ENCODE results near the gene SGK1. TPM values are rescaled to one million over a fixed set of nuclear protein-coding genes. Genes with fewer than 3 reads are reported as not detected.

SGK1 gene
- total RNA-seq, 3 donors from 2014 or later, result 104 to 459 (median 193) TPM

GRCh38 chr6:134293659-134294161 lies 24.2 kb downstream of the SGK1 start:
- intact Hi-C loops (cut with DNase I; ENCODE audit: low total_unique reads), result no loop called here
- Histone ChIP-seq H3K36me3 (no peaks in the 10 kb centered on the region), H3K27me3 (no peaks in the 10 kb centered on the region), H3K9me3 (no peaks in the 10 kb centered on the region), H3K4me3 (no peak overlapping the region), H3K27ac (no peak overlapping the region), H3K4me1 (no peaks in the 10 kb centered on the region)
- no peak for TF ChIP-seq POLR2AphosphoS5 (IDR thresholded peaks at IDR 0.05)
- TF ChIP-seq POLR2A (IDR thresholded peaks at IDR 0.05), result no peak
- no peak for TF ChIP-seq CTCF (IDR thresholded peaks at IDR 0.05)
- no peak for DNase-seq (ENCODE audit: low spot score in 2 of 2)

GRCh38 chr6:134291156-134291555 lies 26.8 kb downstream of the SGK1 start:
- no peak overlapping the region for H3K27ac ChIP-seq
- no peaks in the 10 kb centered on the region for H3K27me3 ChIP-seq
- TF ChIP-seq POLR2AphosphoS5 (IDR thresholded peaks at IDR 0.05) (no peak), POLR2A (IDR thresholded peaks at IDR 0.05) (no peak), CTCF (IDR thresholded peaks at IDR 0.05) (no peak)
- no peak for DNase-seq (ENCODE audit: low spot score in 2 of 2)
- no peaks in the 10 kb centered on the region for H3K4me1 ChIP-seq
- intact Hi-C loops (cut with DNase I; ENCODE audit: low total_unique reads), result no loop called here
- H3K4me3 ChIP-seq, result no peak overlapping the region
- H3K36me3 ChIP-seq, result no peaks in the 10 kb centered on the region
- H3K9me3 ChIP-seq, result no peaks in the 10 kb centered on the region

GRCh38 chr6:134289204-134289575 lies 28.7 kb downstream of the SGK1 start:
- TF ChIP-seq CTCF (IDR thresholded peaks at IDR 0.05), result no peak
- no peak for TF ChIP-seq POLR2A (IDR thresholded peaks at IDR 0.05)
- TF ChIP-seq POLR2AphosphoS5 (IDR thresholded peaks at IDR 0.05), result no peak
- DNase-seq (ENCODE audit: low spot score in 2 of 2), result no peak
- Histone ChIP-seq H3K4me1 (no peaks in the 10 kb centered on the region), H3K27me3 (no peaks in the 10 kb centered on the region), H3K4me3 (no peak overlapping the region), H3K36me3 (no peaks in the 10 kb centered on the region), H3K9me3 (no peaks in the 10 kb centered on the region), H3K27ac (peak overlapping the region; percentile 71 to 79)
- intact Hi-C loops (cut with DNase I; ENCODE audit: low total_unique reads), result no loop called here

- intact Hi-C loops (cut with DNase I; ENCODE audit: low total_unique reads), result no loop called here
- no peaks in the 10 kb centered on the region for H3K36me3 ChIP-seq
- no peak for TF ChIP-seq POLR2AphosphoS5 (IDR thresholded peaks at IDR 0.05)
- TF ChIP-seq CTCF (IDR thresholded peaks at IDR 0.05), result no peak
- TF ChIP-seq POLR2A (IDR thresholded peaks at IDR 0.05), result no peak
- DNase-seq (ENCODE audit: low spot score in 2 of 2), result no peak
- H3K4me3 ChIP-seq, result no peak overlapping the region
- no peaks in the 10 kb centered on the region for H3K4me1 ChIP-seq
- no peaks in the 10 kb centered on the region for H3K9me3 ChIP-seq
- H3K27me3 ChIP-seq, result no peaks in the 10 kb centered on the region
- peak overlapping the region; percentile 71 to 79 for H3K27ac ChIP-seq
Observed at GRCh38 chr6:134288538-134289203, 29.2 kb downstream of the SGK1 start.

- Histone ChIP-seq H3K27ac (peak overlapping the region; percentile 71 to 79), H3K4me1 (no peaks in the 10 kb centered on the region), H3K9me3 (no peaks in the 10 kb centered on the region), H3K36me3 (no peaks in the 10 kb centered on the region), H3K27me3 (no peaks in the 10 kb centered on the region), H3K4me3 (no peak overlapping the region)
- intact Hi-C loops (cut with DNase I; ENCODE audit: low total_unique reads), result no loop called here
- TF ChIP-seq CTCF (IDR thresholded peaks at IDR 0.05) (no peak), POLR2A (IDR thresholded peaks at IDR 0.05) (no peak), POLR2AphosphoS5 (IDR thresholded peaks at IDR 0.05) (no peak)
- no peak for DNase-seq (ENCODE audit: low spot score in 2 of 2)
Observed at GRCh38 chr6:134287859-134288537, 29.9 kb downstream of the SGK1 start.

Data from breast epithelium (tissue), 4 donors.